GM12878 (cell line): ENCODE data around the gene AGAP3. TPM values are rescaled to one million over a fixed set of nuclear protein-coding genes. Genes with fewer than 3 reads are reported as not detected.

Source experiments
- ATAC-seq: fragments of 200-7000 bp; cut with Tn5 transposase; 3 replicates; pipeline ENCODE4 v1.9.1; 2020; ENCODE audit warnings: mild to moderate bottlenecking, moderate library complexity
- BruUV-seq: library from RNA; stranded (reverse); fragments of 400-500 nt; replicated peaks from 2 replicates; lab custom pipeline; 2021; lab: Mats Ljungman, UMichigan
- CTCF ChIA-PET: fragments of 300-600 bp; sonication (Branson Sonifier 250); formaldehyde crosslinking; extraction: SDS; loops from one replicate; lab custom pipeline; 2021; ENCODE audit warnings: inconsistent platforms; lab: Yijun Ruan, JAX
- POLR2A ChIA-PET: fragments of 350-600 bp; formaldehyde crosslinking; extraction: SDS; loops from one replicate; lab custom pipeline; 2021; ENCODE audit warnings: inconsistent platforms; lab: Charles Lee
- RAD21 ChIA-PET: fragments of 300-600 bp; sonication (Branson Sonifier 250); formaldehyde crosslinking; loops from one replicate; lab custom pipeline; 2023; ENCODE audit warnings: antibody characterized with exemption; ENCODE audit not compliant: unreplicated experiment; lab: Charles Lee
- SMC1A ChIA-PET: fragments of 300-600 bp; sonication (Branson Sonifier 250); formaldehyde crosslinking; loops from one replicate; lab custom pipeline; 2023; ENCODE audit not compliant: unreplicated experiment, uncharacterized antibody; lab: Charles Lee
- DNase-seq: peaks from one replicate; pipeline ENCODE4 v3.0.0-alpha.2; 2011; ENCODE audit warnings: low read depth, low spot score
- FAIRE-seq: peaks from 3 replicates; lab custom pipeline; 2011; peaks lifted over from hg19 to GRCh38; lab: Jason Lieb, UNC
- H2AFZ ChIP-seq: 2 replicates; pipeline ENCODE4 v1.6.0; 2011; ENCODE audit warnings: low read depth, low read length, control low read depth; ENCODE audit not compliant: control insufficient read depth
- H3K27ac ChIP-seq: 2 replicates; pipeline ENCODE4 v1.5.1; 2011; ENCODE audit warnings: control low read depth; ENCODE audit not compliant: control insufficient read depth, insufficient read depth
- H3K27me3 ChIP-seq, 2 experiments: replicated peaks in 1 of 2; 2 replicates each; pipeline versions ENCODE4 v1.6.0 to v1.6.1; 2011; ENCODE audit warnings: low read length in 1 of 2; ENCODE audit not compliant: control insufficient read depth in 2 of 2, insufficient read depth in 2 of 2
- H3K36me3 ChIP-seq, 2 experiments: 2 replicates each; pipeline ENCODE4 v1.5.1; 2011; ENCODE audit warnings: low read length in 1 of 2; ENCODE audit not compliant: control insufficient read depth in 2 of 2, insufficient read depth in 2 of 2
- H3K4me1 ChIP-seq: 2 replicates; pipeline ENCODE4 v1.6.1; 2011; ENCODE audit warnings: mild to moderate bottlenecking, low read length, moderate library complexity, mixed read lengths; ENCODE audit not compliant: control insufficient read depth, insufficient read depth
- H3K4me2 ChIP-seq: 2 replicates; pipeline ENCODE4 v1.6.0; 2011; ENCODE audit warnings: control low read depth; ENCODE audit not compliant: control insufficient read depth, insufficient read depth
- H3K4me3 ChIP-seq: fragments of 200-600 bp; sonication (generic); 2 replicates; pipeline ENCODE4 v1.5.1; 2016
- H3K79me2 ChIP-seq: 2 replicates; pipeline ENCODE4 v1.6.0; 2011; ENCODE audit warnings: low read length; ENCODE audit not compliant: control insufficient read depth, insufficient read depth
- H3K9ac ChIP-seq: 2 replicates; pipeline ENCODE4 v1.8.0; 2011; ENCODE audit warnings: low read length, control low read depth, mixed read lengths; ENCODE audit not compliant: control insufficient read depth, insufficient read depth
- H3K9me3 ChIP-seq: replicated peaks from 3 replicates; pipeline ENCODE4 v1.5.1; 2011; ENCODE audit warnings: mild to moderate bottlenecking, low read length; ENCODE audit not compliant: control insufficient read depth, insufficient read depth
- H4K20me1 ChIP-seq: 2 replicates; pipeline ENCODE4 v1.6.0; 2011; ENCODE audit not compliant: control insufficient read depth, insufficient read depth
- DPF2 ChIP-seq: fragments of 450-650 bp; IDR thresholded peaks from 2 replicates; pipeline ENCODE4 v1.6.1; 2017; ENCODE audit warnings: mild to moderate bottlenecking
- EED ChIP-seq: sonication (generic); IDR thresholded peaks from 2 replicates; pipeline ENCODE4 v1.6.1; 2016; ENCODE audit warnings: antibody characterized with exemption, low read depth
- POLR2A ChIP-seq: IDR thresholded peaks from 2 replicates; pipeline ENCODE4 v1.6.1; 2011; ENCODE audit warnings: low read depth, mild to moderate bottlenecking, low read length
- STAT3 ChIP-seq: IDR thresholded peaks from 2 replicates; pipeline ENCODE4 v1.6.1; 2011; ENCODE audit warnings: low read depth, low read length, improper control_type of control experiment
- WGBS: methylation state at CpG from one replicate; pipeline ENCODE4 v1.1.6; 2016; ENCODE audit warnings: low lambda C conversion rate; ENCODE audit not compliant: insufficient replicate concordance, insufficient coverage; ENCODE audit errors: missing lambda C conversion rate; 5-methylcytosine and 5-hydroxymethylcytosine counted together
- in situ Hi-C: fragments of 300-500 bp; cut with MboI; formaldehyde crosslinking; loops from 9 replicates; pipeline ENCODE4 v1.14.3; 2018; ENCODE audit warnings: mixed read lengths
- intact Hi-C: fragments of 100-400 bp; cut with micrococcal nuclease; formaldehyde crosslinking; loops from one replicate; pipeline ENCODE4 v1.14.2; 2022; ENCODE audit not compliant: unreplicated experiment
- polyA plus RNA-seq, 11 experiments: library from polyadenylated mRNA; depleted of rRNA in 4 of 11; unstranded in 6 of 11; stranded (reverse) in 5 of 11; fragments of >200 nt; fragmentation: Nextera tagmentation in 4 of 11; fragmentation: Illumina TruSeq in 1 of 11; extraction: Ambion mirVana in 4 of 11; extraction: Trizol in 1 of 11; gene quantifications; 1 replicate in 1 of 11; 2 replicates in 10 of 11; pipeline versions ENCODE4 v1.2.1 to v1.2.3, GENCODE V29; 2011 to 2016; ENCODE audit warnings: inconsistent platforms in 2 of 11, missing spikeins in 2 of 11, low read depth in 1 of 11
- total RNA-seq, 4 experiments: library from RNA; depleted of rRNA in 3 of 4; stranded (reverse); fragments of >200 nt in 3 of 4; fragmentation: Illumina TruSeq in 1 of 4; extraction: Trizol in 1 of 4; gene quantifications; 2 replicates each; pipeline versions ENCODE4 v1.2.1 to v1.2.3, GENCODE V29; 2013 to 2021

AGAP3 gene
- total and polyA plus RNA-seq, 10 of the 15 experiments (the other 5 are each of a cell fraction or from before 2014, with no cell fraction given) = 1.8 to 68.1 (median 15.7) TPM

DNA sequence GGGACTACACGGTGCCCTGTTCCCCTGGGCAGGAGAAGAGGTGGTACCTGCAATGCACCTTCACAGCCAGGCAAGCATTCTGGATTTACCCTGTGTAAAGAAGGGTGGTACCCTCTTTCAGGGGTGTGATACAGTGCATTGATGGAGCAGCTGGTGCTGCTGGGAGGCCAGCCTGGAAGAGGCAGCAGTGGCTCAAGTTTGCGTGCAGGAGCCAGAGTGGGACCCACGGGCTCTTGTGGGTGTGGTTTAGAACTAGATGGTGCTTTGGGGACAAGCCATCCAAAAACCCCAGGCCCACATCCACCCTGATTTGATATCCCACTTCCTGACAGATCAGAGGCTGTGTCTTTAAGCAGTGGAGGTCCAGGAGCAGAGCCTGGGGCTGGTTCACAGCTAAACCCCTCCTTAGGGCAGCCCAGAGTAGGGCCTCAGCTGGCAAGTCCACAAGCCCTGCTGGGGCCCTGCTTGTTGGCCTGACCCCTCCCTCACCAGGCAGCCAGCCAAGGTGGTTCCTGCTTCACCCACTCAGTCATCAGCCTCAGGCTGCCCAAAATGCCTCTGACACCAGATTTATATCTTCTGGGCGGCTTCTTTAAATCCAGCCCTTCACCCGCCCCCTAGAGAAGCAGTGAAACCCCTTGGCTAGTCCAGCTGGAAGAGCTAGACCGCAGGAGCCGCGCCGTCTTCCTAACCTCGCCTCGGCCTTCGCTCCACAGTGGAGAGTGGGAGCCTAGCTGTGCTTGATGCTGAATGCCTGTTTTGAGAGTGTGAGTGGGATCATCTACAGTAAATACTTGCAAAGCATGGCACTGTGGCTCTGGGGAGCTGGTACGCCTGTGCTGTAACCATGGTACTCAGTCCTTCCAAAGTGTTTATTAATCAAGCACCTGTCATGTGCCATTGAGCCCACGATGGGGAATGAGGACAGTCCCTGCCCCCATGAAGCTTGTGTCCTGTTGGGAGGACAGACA, 39.4 kb upstream of the AGAP3 start:
- no peak overlapping the region for H3K9ac ChIP-seq
- H3K4me2 ChIP-seq = no peak overlapping the region
- no peaks in the 10 kb centered on the region for H3K36me3 ChIP-seq
- no peaks in the 10 kb centered on the region; a peak in 1 of 4 replicates for H3K27me3 ChIP-seq
- H3K79me2 ChIP-seq = no peaks in the 10 kb centered on the region
- no TSS peak for BruUV-seq
- CTCF ChIA-PET = no interaction called here
- no peak for DNase-seq
- POLR2A ChIA-PET = no interaction called here
- FAIRE-seq = no peak
- RAD21 ChIA-PET = no interaction called here
- H4K20me1 ChIP-seq = no peaks in the 10 kb centered on the region
- H3K4me1 ChIP-seq = no peaks in the 10 kb centered on the region
- no peak overlapping the region for H3K4me3 ChIP-seq
- SMC1A ChIA-PET = no interaction called here
- 68% methylated on average over 14 of the region's 14 CpGs for WGBS
- no peak for ATAC-seq
- H3K27ac ChIP-seq = no peak overlapping the region
- no peaks in the 10 kb centered on the region for H3K9me3 ChIP-seq
- in situ Hi-C loops = no loop called here
- no peak overlapping the region for H2AFZ ChIP-seq
- TF ChIP-seq EED = no peak
- no peak for TF ChIP-seq STAT3
- intact Hi-C loops = no loop called here

DNA sequence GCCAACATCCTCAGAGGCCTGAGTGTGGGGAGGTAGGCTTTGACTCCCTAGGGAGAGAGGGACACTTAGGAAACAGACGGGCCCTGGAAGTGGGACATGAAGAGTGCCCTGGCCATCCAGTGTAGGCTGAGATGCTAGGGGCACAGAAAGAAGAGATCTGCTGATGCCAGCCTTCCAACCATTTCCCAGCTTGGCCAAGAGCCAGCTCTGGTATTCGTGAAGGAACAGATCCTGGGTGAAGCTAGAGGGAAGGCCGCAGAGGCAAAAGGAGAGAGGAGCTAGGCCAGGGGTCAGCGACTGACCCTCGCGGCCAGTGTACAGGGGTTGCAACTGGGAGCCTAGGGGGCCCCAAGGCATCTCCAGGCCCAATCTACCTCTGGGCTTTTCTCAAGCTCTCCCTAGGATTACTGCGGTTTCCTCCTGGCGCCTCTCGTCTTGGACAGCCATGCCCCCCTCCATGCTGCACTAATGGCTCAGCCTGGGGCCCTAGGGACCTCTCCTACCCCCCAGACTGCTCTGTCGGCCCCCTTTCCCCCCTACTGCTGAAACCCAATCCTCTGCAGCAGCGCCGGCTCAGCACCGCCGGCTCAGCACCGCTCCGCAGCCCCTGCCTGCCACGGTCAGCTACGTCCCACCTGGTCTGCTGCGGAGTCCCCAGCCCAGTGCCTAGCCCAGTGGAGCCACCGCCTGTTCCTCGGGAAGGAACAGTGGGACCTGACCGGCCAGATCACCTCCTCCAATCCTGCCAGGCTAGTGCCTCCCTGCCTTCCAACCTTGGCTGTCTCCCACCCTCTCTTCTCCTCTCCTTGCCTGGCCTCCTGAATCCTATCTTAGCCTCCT, 38.1 kb upstream of the AGAP3 start, which contains the start of gene ASIC3:
ASIC3 (plus strand) TSS at position 556 of the 840 bp plus-strand sequence. CDS start 355 bp downstream, outside the sequence.
- BruUV-seq = no TSS peak
- Histone ChIP-seq H3K27ac (no peak within 1 kb of the TSS), H3K4me1 (no peaks in the 10 kb centered on the region), H4K20me1 (no peaks in the 10 kb centered on the region), H3K9ac (no peak within 1 kb of the TSS), H2AFZ (no peak within 1 kb of the TSS), H3K36me3 (no peaks in the 10 kb centered on the region), H3K4me2 (no peak within 1 kb of the TSS), H3K79me2 (no peaks in the 10 kb centered on the region), H3K27me3 (no peaks in the 10 kb centered on the region; a peak in 1 of 4 replicates), H3K4me3 (no peak within 1 kb of the TSS), H3K9me3 (no peaks in the 10 kb centered on the region)
- WGBS = 77% methylated on average over 22 of the region's 22 CpGs
- DNase-seq = no peak
- ChIA-PET SMC1A (no interaction called here), RAD21 (no interaction called here), POLR2A (no interaction called here), CTCF (no interaction called here)
- no peak for ATAC-seq
- intact Hi-C loops = no loop called here
- in situ Hi-C loops = no loop called here
- FAIRE-seq = no peak
- TF ChIP-seq POLR2A = peak; percentile 9; the same call in 1 of the 2 replicates
- no peak for TF ChIP-seq DPF2
